H1 (cell line): Measurements from ENCODE around the gene COL8A2. TPM values are rescaled to one million over a fixed set of nuclear protein-coding genes. Genes with fewer than 3 reads are reported as not detected.

ENCODE experiments used
- CTCF ChIA-PET: fragments of 300-600 bp; sonication (Branson Sonifier 250); formaldehyde crosslinking; loops from one replicate; lab custom pipeline; 2021; ENCODE audit not compliant: partially characterized antibody; lab: Charles Lee
- POLR2A ChIA-PET: fragments of 300-600 bp; sonication (Branson Sonifier 250); formaldehyde crosslinking; loops from one replicate; lab custom pipeline; 2021; ENCODE audit warnings: inconsistent platforms; ENCODE audit not compliant: partially characterized antibody; lab: Charles Lee
- DNase-seq, 2 experiments: peaks; one replicate each; pipeline versions ENCODE4 v3.0.0 to v3.0.0-alpha.2; 2010 to 2022; ENCODE audit warnings: low spot score in 2 of 2, low read depth in 1 of 2, mixed read lengths in 1 of 2
- FAIRE-seq: peaks from 2 replicates; lab custom pipeline; 2011; peaks lifted over from hg19 to GRCh38; lab: Jason Lieb, UNC
- H2AFZ ChIP-seq: 2 replicates; pipeline ENCODE4 v1.8.1; 2012; ENCODE audit warnings: low read length, inconsistent platforms
- H2AK5ac ChIP-seq: 2 replicates; pipeline ENCODE4 v1.6.1; 2013; ENCODE audit warnings: low read depth, low read length
- H2BK120ac ChIP-seq: replicated peaks from 2 replicates; pipeline ENCODE3; 2013; ENCODE audit warnings: low read depth, low read length, inconsistent platforms
- H2BK12ac ChIP-seq: 2 replicates; pipeline ENCODE4 v1.6.1; 2013; ENCODE audit warnings: low read depth, low read length
- H2BK15ac ChIP-seq: 2 replicates; pipeline ENCODE4 v1.6.1; 2013; ENCODE audit warnings: low read length
- H2BK20ac ChIP-seq: 2 replicates; pipeline ENCODE4 v1.6.1; 2013; ENCODE audit warnings: low read length
- H2BK5ac ChIP-seq: 2 replicates; pipeline ENCODE4 v1.6.1; 2013; ENCODE audit warnings: low read depth, low read length
- H3K14ac ChIP-seq: 2 replicates; pipeline ENCODE4 v1.6.1; 2013; ENCODE audit warnings: inconsistent platforms; ENCODE audit not compliant: insufficient read length
- H3K18ac ChIP-seq: 2 replicates; pipeline ENCODE4 v1.6.1; 2013; ENCODE audit warnings: low read length; ENCODE audit errors: extremely low read depth
- H3K23ac ChIP-seq: 2 replicates; pipeline ENCODE4 v1.6.1; 2013; ENCODE audit warnings: inconsistent platforms; ENCODE audit not compliant: insufficient read length
- H3K23me2 ChIP-seq: 2 replicates; pipeline ENCODE4 v1.6.1; 2013; ENCODE audit warnings: low read depth, low read length
- H3K27ac ChIP-seq: 2 replicates; pipeline ENCODE4 v1.6.1; 2011; ENCODE audit warnings: low read depth, low read length, inconsistent platforms
- H3K27me3 ChIP-seq, 4 experiments: replicated peaks in 1 of 4; 1 replicate in 1 of 4; 2 replicates in 3 of 4; pipeline versions ENCODE4 v1.6.1 to v1.8.1; 2011 to 2013; ENCODE audit warnings: low read length in 3 of 4, mild to moderate bottlenecking in 3 of 4, inconsistent platforms in 2 of 4, mixed read lengths in 2 of 4, moderate library complexity in 1 of 4; ENCODE audit not compliant: control insufficient read depth in 3 of 4, insufficient read depth in 3 of 4; ENCODE audit errors: extremely low read depth in 1 of 4
- H3K36me3 ChIP-seq, 4 experiments: 2 replicates each; pipeline versions ENCODE4 v1.6.1 to v1.8.1; 2011 to 2013; ENCODE audit warnings: mild to moderate bottlenecking in 4 of 4, low read length in 3 of 4, moderate library complexity in 2 of 4, control low read depth in 1 of 4, inconsistent platforms in 1 of 4; ENCODE audit not compliant: insufficient read depth in 4 of 4, control insufficient read depth in 2 of 4
- H3K4ac ChIP-seq: replicated peaks from 2 replicates; pipeline ENCODE3; 2013; ENCODE audit warnings: low read length, low read depth, mixed read lengths, inconsistent platforms; ENCODE audit not compliant: insufficient read length
- H3K4me1 ChIP-seq, 4 experiments: replicated peaks in 1 of 4; 1 replicate in 1 of 4; 2 replicates in 3 of 4; pipeline versions ENCODE4 v1.6.1 to v1.8.1; 2011 to 2013; ENCODE audit warnings: low read length in 3 of 4, inconsistent platforms in 2 of 4, mixed read lengths in 1 of 4; ENCODE audit not compliant: insufficient read depth in 4 of 4, control insufficient read depth in 3 of 4
- H3K4me2 ChIP-seq, 2 experiments: 2 replicates each; pipeline versions ENCODE4 v1.6.1 to v1.8.1; 2011 to 2013; ENCODE audit warnings: low read depth in 2 of 2, low read length in 2 of 2, control low read depth in 1 of 2, inconsistent platforms in 1 of 2, mild to moderate bottlenecking in 1 of 2; ENCODE audit not compliant: insufficient read depth in 1 of 2
- H3K4me3 ChIP-seq, 4 experiments: fragments of 200-600, 300-600 bp in 1 of 4; sonication (generic), shearing (Covaris generic), sonication (Bioruptor Twin) in 1 of 4; 2 replicates each; pipeline versions ENCODE4 v1.5.1 to v1.8.1; 2011 to 2016; ENCODE audit warnings: low read length in 4 of 4, low read depth in 3 of 4, control low read depth in 2 of 4, inconsistent platforms in 2 of 4, mild to moderate bottlenecking in 2 of 4, mixed read lengths in 1 of 4, moderate library complexity in 1 of 4; ENCODE audit not compliant: insufficient read depth in 2 of 4; ENCODE audit errors: extremely low read depth in 1 of 4
- H3K56ac ChIP-seq: replicated peaks from 2 replicates; pipeline ENCODE3; 2013; ENCODE audit warnings: low read depth, mild to moderate bottlenecking, mixed read lengths, low read length, inconsistent platforms; ENCODE audit not compliant: insufficient read length
- H3K79me1 ChIP-seq: 2 replicates; pipeline ENCODE4 v1.6.1; 2013; ENCODE audit warnings: low read depth, low read length, control low read depth
- H3K79me2 ChIP-seq, 2 experiments: 2 replicates each; pipeline versions ENCODE4 v1.6.1 to v1.8.1; 2012 to 2013; ENCODE audit warnings: low read length in 2 of 2, mild to moderate bottlenecking in 2 of 2, inconsistent platforms in 1 of 2; ENCODE audit not compliant: insufficient read depth in 2 of 2, control insufficient read depth in 1 of 2
- H3K9ac ChIP-seq, 4 experiments: replicated peaks in 1 of 4; 1 replicate in 1 of 4; 2 replicates in 3 of 4; pipeline versions ENCODE4 v1.6.1 to v1.8.1; 2011 to 2013; ENCODE audit warnings: low read depth in 3 of 4, low read length in 3 of 4, control low read depth in 2 of 4, mild to moderate bottlenecking in 2 of 4, moderate library complexity in 2 of 4, inconsistent platforms in 1 of 4; ENCODE audit errors: extremely low read depth in 1 of 4
- H3K9me3 ChIP-seq, 2 experiments: 2 replicates each; pipeline versions ENCODE4 v1.6.1 to v1.8.1; 2012 to 2013; ENCODE audit warnings: mild to moderate bottlenecking in 2 of 2, moderate library complexity in 2 of 2, control low read depth in 1 of 2, inconsistent platforms in 1 of 2, low read depth in 1 of 2, low read length in 1 of 2, mixed read lengths in 1 of 2; ENCODE audit not compliant: insufficient read depth in 2 of 2
- H4K20me1 ChIP-seq, 2 experiments: replicated peaks in 1 of 2; 2 replicates each; pipeline versions ENCODE3 to v1.8.1; 2011 to 2013; ENCODE audit warnings: inconsistent platforms in 2 of 2, low read length in 2 of 2, mild to moderate bottlenecking in 1 of 2; ENCODE audit not compliant: insufficient read depth in 2 of 2, control insufficient read depth in 1 of 2
- H4K5ac ChIP-seq: 2 replicates; pipeline ENCODE4 v1.6.1; 2013; ENCODE audit warnings: low read length, low read depth, mixed read lengths, inconsistent platforms; ENCODE audit not compliant: insufficient read length
- H4K8ac ChIP-seq: 2 replicates; pipeline ENCODE4 v1.8.0; 2013; ENCODE audit warnings: mild to moderate bottlenecking, moderate library complexity, low read length, inconsistent platforms; ENCODE audit not compliant: insufficient read depth; ENCODE audit errors: extremely low read depth
- H4K91ac ChIP-seq: replicated peaks from 2 replicates; pipeline ENCODE3; 2013; ENCODE audit warnings: low read length, mixed read lengths, inconsistent platforms; ENCODE audit not compliant: insufficient read length
- GABPA ChIP-seq: IDR thresholded peaks from 2 replicates; pipeline ENCODE4 v1.6.1; 2011; ENCODE audit warnings: mild to moderate bottlenecking, low read length, moderate library complexity, borderline replicate concordance; ENCODE audit not compliant: insufficient read depth
- HDAC2 ChIP-seq, 2 experiments: fragments of 300-600 bp in 1 of 2; sonication (generic) in 1 of 2; IDR thresholded peaks; 2 replicates each; pipeline ENCODE4 v1.6.1; 2011 to 2012; ENCODE audit warnings: low read depth in 2 of 2, low read length in 2 of 2, mild to moderate bottlenecking in 2 of 2, moderate library complexity in 2 of 2, borderline replicate concordance in 1 of 2, inconsistent platforms in 1 of 2
- MAFK ChIP-seq: IDR thresholded peaks from 2 replicates; pipeline ENCODE4 v1.6.1; 2012; ENCODE audit warnings: low read depth, mild to moderate bottlenecking, improper control_type of control experiment, low read length
- RFX5 ChIP-seq: IDR thresholded peaks from 2 replicates; pipeline ENCODE4 v1.6.1; 2011; ENCODE audit warnings: low read depth, low read length, improper control_type of control experiment, borderline replicate concordance
- SP4 ChIP-seq: IDR thresholded peaks from 2 replicates; pipeline ENCODE4 v1.6.1; 2012; ENCODE audit warnings: low read length, inconsistent platforms
- YY1 ChIP-seq: IDR thresholded peaks from 2 replicates; pipeline ENCODE4 v1.6.1; 2011; ENCODE audit warnings: low read depth, mild to moderate bottlenecking, low read length
- WGBS, 2 experiments: shearing (Covaris generic) in 1 of 2; methylation state at CpG; one replicate each; pipeline versions ENCODE4 v1.1.6 to v1.1.7; 2013 to 2015; ENCODE audit warnings: low lambda C conversion rate in 2 of 2, mixed read lengths in 2 of 2, inconsistent platforms in 1 of 2, low coverage in 1 of 2, missing lambda C conversion rate in 1 of 2; ENCODE audit not compliant: insufficient replicate concordance in 2 of 2, insufficient coverage in 1 of 2, insufficient read length in 1 of 2; ENCODE audit errors: extremely low coverage in 1 of 2, missing lambda C conversion rate in 1 of 2; 5-methylcytosine and 5-hydroxymethylcytosine counted together
- polyA plus RNA-seq, 7 experiments: library from polyadenylated mRNA; depleted of rRNA in 3 of 7; stranded (reverse) in 5 of 7; unstranded in 2 of 7; fragments of >200 nt in 5 of 7; fragments of 200-250 nt in 2 of 7; gene quantifications; 1 replicate in 5 of 7; 2 replicates in 1 of 7; 4 replicates in 1 of 7; pipeline versions ENCODE4 v1.2.1 to v1.2.3, GENCODE V29; 2011 to 2013; ENCODE audit warnings: missing spikeins in 2 of 7, mixed read lengths in 2 of 7
- total RNA-seq: library from RNA; stranded (reverse); fragmentation: NEBNext Ultra II Directional; extraction: Animal tissue kit (Norgen Biotek cat#: 25700); gene quantifications from 2 replicates; pipeline ENCODE4 v1.2.1, GENCODE V29; 2021
- TF ChIP-seq, protein P1 (sequence below): IDR thresholded peaks from 2 replicates; pipeline ENCODE4 v1.6.1; 2012; ENCODE audit warnings: inconsistent platforms

The COL8A2 gene
- total and polyA plus RNA-seq, 2 of the 8 experiments (the other 6 are each of a cell fraction or from before 2014, with no cell fraction given): 2.1 to 2.8 TPM

DNA sequence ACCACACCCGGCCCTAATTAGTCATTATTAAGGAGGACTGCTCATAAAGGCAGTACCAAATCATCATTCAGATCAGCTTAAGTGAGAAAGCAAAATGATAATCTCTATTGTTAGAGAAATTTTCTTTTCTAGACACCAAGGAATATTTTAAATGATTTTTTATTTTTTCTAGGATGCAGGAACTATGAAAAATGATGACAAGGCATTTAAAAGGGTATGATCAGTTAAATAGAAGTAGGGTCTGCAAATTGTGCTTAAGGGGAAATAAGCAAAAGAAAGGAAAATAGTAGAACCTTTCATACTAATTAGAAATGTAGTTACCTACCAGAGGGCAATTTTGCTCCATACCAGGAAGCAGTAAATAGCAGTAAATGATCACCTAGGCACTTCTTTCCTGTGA, 62.7 kb downstream of the COL8A2 start:
- no peak overlapping the region for H3K56ac ChIP-seq
- no peak overlapping the region for H3K23ac ChIP-seq
- H2BK5ac ChIP-seq: no peak overlapping the region
- H3K23me2 ChIP-seq: no peaks in the 10 kb centered on the region
- no peaks in the 10 kb centered on the region for H3K79me2 ChIP-seq
- H2BK120ac ChIP-seq: no peak overlapping the region
- no peak overlapping the region for H4K8ac ChIP-seq
- H3K79me1 ChIP-seq: no peaks in the 10 kb centered on the region
- H4K20me1 ChIP-seq: no peaks in the 10 kb centered on the region
- H3K18ac ChIP-seq: no peak overlapping the region
- DNase-seq (no peak), FAIRE-seq (no peak)
- H3K9ac ChIP-seq: no peak overlapping the region
- H2BK15ac ChIP-seq: no peak overlapping the region
- no peak overlapping the region for H4K5ac ChIP-seq
- H3K4me1 ChIP-seq: no peaks in the 10 kb centered on the region
- H3K4me3 ChIP-seq: no peak overlapping the region
- no peak overlapping the region for H2BK12ac ChIP-seq
- H2AFZ ChIP-seq: no peak overlapping the region
- POLR2A ChIA-PET: no interaction called here
- no peak overlapping the region for H2BK20ac ChIP-seq
- H2AK5ac ChIP-seq: no peak overlapping the region
- no peak overlapping the region for H3K4ac ChIP-seq
- H3K36me3 ChIP-seq: no peaks in the 10 kb centered on the region
- H3K27ac ChIP-seq: no peak overlapping the region
- H3K27me3 ChIP-seq: no peaks in the 10 kb centered on the region
- TF ChIP-seq HDAC2 (IDR thresholded peaks at IDR 0.05; ENCODE audit: borderline replicate concordance in 1 of 2, low read depth in 2 of 2, low read length in 2 of 2) (no peak), GABPA (no peak), YY1 (no peak), SP4 (no peak), MAFK (peak; percentile 80; the same call in 1 of the 2 replicates), RFX5 (no peak)
- TF ChIP-seq, protein P1, sequence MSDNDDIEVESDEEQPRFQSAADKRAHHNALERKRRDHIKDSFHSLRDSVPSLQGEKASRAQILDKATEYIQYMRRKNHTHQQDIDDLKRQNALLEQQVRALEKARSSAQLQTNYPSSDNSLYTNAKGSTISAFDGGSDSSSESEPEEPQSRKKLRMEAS: no peak
- CTCF ChIA-PET: no interaction called here
- no peak overlapping the region for H3K4me2 ChIP-seq
- no peak overlapping the region for H4K91ac ChIP-seq
- H3K14ac ChIP-seq: no peak overlapping the region
- H3K9me3 ChIP-seq: no peaks in the 10 kb centered on the region
- 79% methylated on average over 1 of the region's 1 CpG; no CpG with 5 or more reads in 1 of the 2 experiments for WGBS, 2 experiments
